Vagina (tissue), 2 donors: ENCODE results near the gene CDK2AP2.

Source experiments
- CTCF ChIP-seq, 3 experiments: fragments of 450-650 bp in 2 of 3; fragments of 200-600 bp in 1 of 3; sonication (generic) in 1 of 3; IDR thresholded peaks; one replicate each; pipeline ENCODE4 v1.5.1; 2017 to 2019; ENCODE audit warnings: antibody characterized with exemption in 3 of 3, mild to moderate bottlenecking in 2 of 3, moderate library complexity in 2 of 3
- POLR2A ChIP-seq, 2 donors: fragments of 450-650 bp; IDR thresholded peaks; one replicate each; pipeline ENCODE4 v1.6.1; 2017; ENCODE audit warnings: antibody characterized with exemption in 2 of 2, mild to moderate bottlenecking in 2 of 2, moderate library complexity in 2 of 2
- POLR2AphosphoS5 ChIP-seq, 2 donors: sonication (generic); formaldehyde crosslinking; IDR thresholded peaks; one replicate each; pipeline ENCODE4 v1.9.0; 2017; ENCODE audit warnings: antibody characterized with exemption in 2 of 2, mild to moderate bottlenecking in 2 of 2, low read depth in 1 of 2; ENCODE audit not compliant: insufficient read depth in 1 of 2

- TF ChIP-seq CTCF (IDR thresholded peaks at IDR 0.05) (no peak), POLR2AphosphoS5 (IDR thresholded peaks at IDR 0.05; ENCODE audit: insufficient read depth in 1 of 2, low read depth in 1 of 2) (no peak), POLR2A (IDR thresholded peaks at IDR 0.05) (no peak)
These were observed 10.2 kb downstream of the CDK2AP2 start for GRCh38 chr11:67497656-67498291.
